NCI-H128 (cell line): ENCODE results near the gene CFL1.

ENCODE experiments used
- DNase-seq: peaks from one replicate; lab custom pipeline; 2025; ENCODE audit not compliant: unreplicated experiment; lab: John Stamatoyannopoulos, UW

Gene CFL1

GRCh38 chr11:65888163-65888814 is 30.3 kb upstream of the CFL1 start, which contains the start of gene FIBP:
Gene FIBP (minus strand): TSS chr11:65888471. CDS start chr11:65888418, 53 bp downstream.
- DNase-seq = peak; percentile 83

- no peak for DNase-seq
Observed at GRCh38 chr11:65887723-65888162, 29.8 kb upstream of the CFL1 start.

GRCh38 chr11:65886826-65887722 is 29.1 kb upstream of the CFL1 start:
- DNase-seq = no peak

GRCh38 chr11:65885808-65886536 is 28.0 kb upstream of the CFL1 start:
- DNase-seq = no peak

- DNase-seq = no peak
Observed at GRCh38 chr11:65885231-65885630, 27.3 kb upstream of the CFL1 start.

GRCh38 chr11:65884716-65885092 is 26.7 kb upstream of the CFL1 start:
- peak; percentile 57 for DNase-seq

- DNase-seq = no peak
Observed at GRCh38 chr11:65883786-65884715, 26.1 kb upstream of the CFL1 start.

GRCh38 chr11:65883058-65883761 is 25.2 kb upstream of the CFL1 start:
- no peak for DNase-seq

GRCh38 chr11:65882120-65883057 is 24.4 kb upstream of the CFL1 start:
- no peak for DNase-seq

- no peak for DNase-seq
Observed at GRCh38 chr11:65880844-65881421, 23.0 kb upstream of the CFL1 start.

GRCh38 chr11:65880027-65880426 is 22.0 kb upstream of the CFL1 start:
- DNase-seq = no peak

- no peak for DNase-seq
Observed at GRCh38 chr11:65879617-65880016, 21.6 kb upstream of the CFL1 start, which contains the start of gene CTSW. Gene CTSW (plus strand): TSS chr11:65879837. CDS start chr11:65879855, 18 bp downstream.

- DNase-seq = peak; percentile 91
Observed at GRCh38 chr11:65873318-65874156, 15.6 kb upstream of the CFL1 start.

GRCh38 chr11:65872586-65873317 is 14.8 kb upstream of the CFL1 start, which contains the start of gene EFEMP2:
Gene EFEMP2 (minus strand): TSS chr11:65872800. CDS start chr11:65872354, 446 bp downstream.
- DNase-seq = no peak

GRCh38 chr11:65871811-65872548 is 14.0 kb upstream of the CFL1 start:
- no peak for DNase-seq
